ENCODE data around the gene DCC.

DNA sequence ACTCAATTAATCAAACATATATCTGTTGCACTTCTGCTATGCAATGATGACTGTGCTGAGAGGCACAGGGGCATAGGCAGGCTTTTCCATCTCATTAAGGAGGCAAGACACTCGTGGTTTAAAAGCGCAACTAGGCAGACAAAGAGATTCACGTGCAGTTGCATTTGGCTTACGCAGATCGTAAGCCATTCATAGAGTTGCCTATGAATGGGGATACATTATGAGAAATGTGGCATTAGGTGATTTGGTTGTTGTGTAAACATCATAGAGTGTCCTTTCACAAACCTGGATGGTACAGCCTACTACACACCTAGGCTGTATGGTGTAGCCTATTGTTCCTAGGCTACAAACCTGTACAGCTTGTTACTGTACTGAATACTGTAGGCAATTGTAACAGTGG, 284.7 kb downstream of the DCC start:
- TF ChIP-seq, protein P1, sequence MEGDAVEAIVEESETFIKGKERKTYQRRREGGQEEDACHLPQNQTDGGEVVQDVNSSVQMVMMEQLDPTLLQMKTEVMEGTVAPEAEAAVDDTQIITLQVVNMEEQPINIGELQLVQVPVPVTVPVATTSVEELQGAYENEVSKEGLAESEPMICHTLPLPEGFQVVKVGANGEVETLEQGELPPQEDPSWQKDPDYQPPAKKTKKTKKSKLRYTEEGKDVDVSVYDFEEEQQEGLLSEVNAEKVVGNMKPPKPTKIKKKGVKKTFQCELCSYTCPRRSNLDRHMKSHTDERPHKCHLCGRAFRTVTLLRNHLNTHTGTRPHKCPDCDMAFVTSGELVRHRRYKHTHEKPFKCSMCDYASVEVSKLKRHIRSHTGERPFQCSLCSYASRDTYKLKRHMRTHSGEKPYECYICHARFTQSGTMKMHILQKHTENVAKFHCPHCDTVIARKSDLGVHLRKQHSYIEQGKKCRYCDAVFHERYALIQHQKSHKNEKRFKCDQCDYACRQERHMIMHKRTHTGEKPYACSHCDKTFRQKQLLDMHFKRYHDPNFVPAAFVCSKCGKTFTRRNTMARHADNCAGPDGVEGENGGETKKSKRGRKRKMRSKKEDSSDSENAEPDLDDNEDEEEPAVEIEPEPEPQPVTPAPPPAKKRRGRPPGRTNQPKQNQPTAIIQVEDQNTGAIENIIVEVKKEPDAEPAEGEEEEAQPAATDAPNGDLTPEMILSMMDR (IDR thresholded peaks at IDR 0.05): no peak
- TF ChIP-seq POLR2A (IDR thresholded peaks at IDR 0.05): no peak
